ENCODE results near the gene OTX2. TPM values are rescaled to one million over a fixed set of nuclear protein-coding genes. Genes with fewer than 3 reads are reported as not detected.

Gene OTX2
- total RNA-seq, 4 donors from 2014 or later: not detected

GRCh38 chr14:56826214-56826613 is 15.9 kb upstream of the OTX2 start:
- intact Hi-C loops (cut with DNase I): no loop called here
- WGBS, 2 donors: 85 to 86% methylated on average over 4 of the region's 4 CpGs
- no peaks in the 10 kb centered on the region for H3K9me3 ChIP-seq
- no peak overlapping the region for H3K4me3 ChIP-seq (replicated peaks in 1 of 3)
- no peak for DNase-seq
- no peak overlapping the region for H3K27ac ChIP-seq
- H3K36me3 ChIP-seq: no peaks in the 10 kb centered on the region
- TF ChIP-seq POLR2A (IDR thresholded peaks at IDR 0.05) (no peak), CTCF (IDR thresholded peaks at IDR 0.05) (no peak)
- H3K4me1 ChIP-seq: no peaks in the 10 kb centered on the region
- no peaks in the 10 kb centered on the region for H3K27me3 ChIP-seq

GRCh38 chr14:56821805-56822610 is 11.7 kb upstream of the OTX2 start:
- DNase-seq: no peak
- H3K36me3 ChIP-seq: no peaks in the 10 kb centered on the region
- no peaks in the 10 kb centered on the region for H3K9me3 ChIP-seq
- TF ChIP-seq CTCF (IDR thresholded peaks at IDR 0.05) (no peak), POLR2A (IDR thresholded peaks at IDR 0.05) (no peak)
- H3K27ac ChIP-seq: no peak overlapping the region
- H3K27me3 ChIP-seq: peaks cover 5% of the 10 kb centered on the region
- H3K4me3 ChIP-seq (replicated peaks in 1 of 3): no peak overlapping the region
- 53 to 56% methylated on average over 6 of the region's 6 CpGs for WGBS, 2 donors
- H3K4me1 ChIP-seq: no peaks in the 10 kb centered on the region
- intact Hi-C loops (cut with DNase I): no loop called here

- 55 to 56% methylated on average over 4 of the region's 4 CpGs for WGBS, 2 donors
- intact Hi-C loops (cut with DNase I): no loop called here
- DNase-seq: no peak
- Histone ChIP-seq H3K27me3 (peaks cover 8% of the 10 kb centered on the region), H3K4me3 (replicated peaks in 1 of 3) (no peak overlapping the region), H3K27ac (no peak overlapping the region), H3K36me3 (no peaks in the 10 kb centered on the region), H3K9me3 (no peaks in the 10 kb centered on the region), H3K4me1 (no peaks in the 10 kb centered on the region)
- TF ChIP-seq CTCF (IDR thresholded peaks at IDR 0.05) (no peak), POLR2A (IDR thresholded peaks at IDR 0.05) (no peak)
Observed at GRCh38 chr14:56821177-56821576, 10.9 kb upstream of the OTX2 start.

GRCh38 chr14:56817396-56817921 is 7.2 kb upstream of the OTX2 start:
- Histone ChIP-seq H3K27me3 (peaks cover 16% of the 10 kb centered on the region), H3K4me3 (replicated peaks in 1 of 3) (no peak overlapping the region), H3K4me1 (no peaks in the 10 kb centered on the region), H3K9me3 (no peaks in the 10 kb centered on the region), H3K27ac (no peak overlapping the region), H3K36me3 (no peaks in the 10 kb centered on the region)
- DNase-seq: no peak
- WGBS, 2 donors: 4% methylated on average over 14 to 28 of the region's 31 CpGs
- TF ChIP-seq CTCF (IDR thresholded peaks at IDR 0.05): no peak
- no peak for TF ChIP-seq POLR2A (IDR thresholded peaks at IDR 0.05)
- intact Hi-C loops (cut with DNase I): no loop called here

All from thyroid gland (tissue), 4 donors.